OCI-LY7 (cell line): Measurements from ENCODE around the gene C9. TPM values are rescaled to one million over a fixed set of nuclear protein-coding genes. Genes with fewer than 3 reads are reported as not detected.

Experiments
- BruUV-seq: library from RNA; stranded (reverse); fragments of 400-500 nt; replicated peaks from 2 replicates; lab custom pipeline; 2021; lab: Mats Ljungman, UMichigan
- CTCF ChIA-PET: fragments of 300-600 bp; sonication (Branson Sonifier 250); formaldehyde crosslinking; loops from one replicate; lab custom pipeline; 2022; ENCODE audit warnings: antibody characterized with exemption; ENCODE audit not compliant: unreplicated experiment; lab: Charles Lee
- POLR2A ChIA-PET: fragments of 300-600 bp; sonication (Branson Sonifier 250); formaldehyde crosslinking; loops from one replicate; lab custom pipeline; 2022; ENCODE audit warnings: antibody characterized with exemption; lab: Charles Lee
- DNase-seq: peaks from one replicate; pipeline ENCODE4 v3.0.0-alpha.2; 2015; ENCODE audit warnings: low spot score
- H2AFZ ChIP-seq: fragments of 200-600 bp; sonication (generic), shearing (Covaris generic); 2 replicates; pipeline ENCODE4 v1.6.1; 2014; ENCODE audit warnings: mild to moderate bottlenecking, antibody characterized with exemption, low read length, moderate library complexity
- H3K27ac ChIP-seq: fragments of 200-600 bp; sonication (generic); 2 replicates; pipeline ENCODE4 v1.5.1; 2014; ENCODE audit warnings: mixed run types, low read depth, mild to moderate bottlenecking, moderate library complexity, low read length, inconsistent platforms; ENCODE audit not compliant: poor library complexity, severe bottlenecking
- H3K36me3 ChIP-seq: fragments of 200-600 bp; sonication (generic); 2 replicates; pipeline ENCODE4 v1.6.1; 2014; ENCODE audit warnings: mild to moderate bottlenecking, antibody characterized with exemption, low read length, moderate library complexity, mixed read lengths; ENCODE audit not compliant: insufficient read depth
- H3K4me1 ChIP-seq: fragments of 200-600 bp; sonication (generic); 2 replicates; pipeline ENCODE4 v1.5.1; 2014; ENCODE audit warnings: mild to moderate bottlenecking, low read length; ENCODE audit not compliant: insufficient read depth, poor library complexity, severe bottlenecking
- H3K4me2 ChIP-seq: fragments of 200-600 bp; sonication (generic); 2 replicates; pipeline ENCODE4 v1.6.1; 2014; ENCODE audit warnings: mild to moderate bottlenecking, low read length
- H3K4me3 ChIP-seq: fragments of 200-600 bp; sonication (generic); 2 replicates; pipeline ENCODE4 v1.5.1; 2014; ENCODE audit warnings: mild to moderate bottlenecking, low read depth, low read length; ENCODE audit not compliant: poor library complexity, severe bottlenecking
- H3K79me2 ChIP-seq: fragments of 200-600 bp; sonication (generic); 2 replicates; pipeline ENCODE4 v1.6.1; 2016; ENCODE audit warnings: low read depth, mild to moderate bottlenecking, low read length, moderate library complexity, mixed read lengths; ENCODE audit not compliant: insufficient read depth
- H3K9me2 ChIP-seq: fragments of 200-600 bp; sonication (generic); 2 replicates; pipeline ENCODE4 v1.6.1; 2016; ENCODE audit warnings: mild to moderate bottlenecking, low read length, mixed read lengths; ENCODE audit not compliant: insufficient read depth
- H3K9me3 ChIP-seq: fragments of 200-600 bp; sonication (generic); 2 replicates; pipeline ENCODE4 v1.6.1; 2014; ENCODE audit warnings: mild to moderate bottlenecking, mixed run types, low read length, mixed read lengths
- H4K20me1 ChIP-seq: fragments of 200-600 bp; sonication (generic); 2 replicates; pipeline ENCODE4 v1.6.1; 2014; ENCODE audit warnings: mild to moderate bottlenecking, antibody characterized with exemption, low read length, moderate library complexity, mixed read lengths; ENCODE audit not compliant: insufficient read depth
- CTCF ChIP-seq: fragments of 200-600 bp; sonication (generic); conservative IDR thresholded peaks from 2 replicates; pipeline ENCODE4 v1.5.1; 2014; ENCODE audit warnings: mild to moderate bottlenecking, antibody characterized with exemption, low read length, moderate library complexity, mixed read lengths
- EZH2phosphoT487 ChIP-seq: fragments of 200-600 bp; sonication (generic); IDR thresholded peaks from 2 replicates; pipeline ENCODE4 v1.6.1; 2018; ENCODE audit warnings: low read depth, borderline replicate concordance, mild to moderate bottlenecking, mixed run types, antibody characterized with exemption, low read length, moderate library complexity, mixed read lengths
- intact Hi-C: fragments of 100-400 bp; cut with micrococcal nuclease; formaldehyde crosslinking; loops from one replicate; pipeline ENCODE4 v1.10.0; 2022; ENCODE audit not compliant: unreplicated experiment
- total RNA-seq, 2 experiments: library from RNA; depleted of rRNA in 1 of 2; stranded (reverse); fragments of >200 nt in 1 of 2; shearing (Covaris generic) in 1 of 2; gene quantifications; 2 replicates each; pipeline ENCODE4 v1.2.3, GENCODE V29; 2014 to 2022

The C9 gene
- total RNA-seq, 2 experiments from 2014 or later, result not detected

DNA sequence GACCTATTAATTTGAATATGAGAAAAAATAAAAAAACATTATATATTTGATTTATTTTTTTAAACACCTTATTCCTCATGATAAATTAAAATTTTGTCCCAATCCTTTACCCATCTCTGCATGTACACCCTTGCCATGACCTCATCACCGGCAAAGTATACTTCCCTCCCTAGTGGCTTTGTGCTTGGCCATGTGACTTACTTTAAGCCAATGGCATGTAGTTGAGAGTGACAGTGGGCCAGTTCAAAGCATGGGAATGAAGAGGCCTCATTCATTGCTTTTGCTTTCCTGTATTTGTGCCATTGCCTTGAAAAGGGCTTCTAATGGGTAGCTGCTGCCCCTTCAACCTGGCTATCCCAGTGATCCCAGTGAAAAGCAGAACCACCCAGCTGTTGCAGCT is 31.2 kb downstream of the C9 start:
- intact Hi-C loops, result no loop called here
- Histone ChIP-seq H4K20me1 (no peaks in the 10 kb centered on the region), H3K9me3 (no peaks in the 10 kb centered on the region), H3K27ac (no peak overlapping the region), H3K79me2 (no peaks in the 10 kb centered on the region), H3K4me2 (no peak overlapping the region), H2AFZ (no peak overlapping the region), H3K4me3 (no peak overlapping the region), H3K4me1 (no peaks in the 10 kb centered on the region), H3K9me2 (no peaks in the 10 kb centered on the region), H3K36me3 (no peaks in the 10 kb centered on the region)
- no peak for TF ChIP-seq CTCF
- no peak for TF ChIP-seq EZH2phosphoT487
- DNase-seq, result no peak
- BruUV-seq, result no TSS peak
- CTCF ChIA-PET, result no interaction called here
- POLR2A ChIA-PET, result no interaction called here

DNA sequence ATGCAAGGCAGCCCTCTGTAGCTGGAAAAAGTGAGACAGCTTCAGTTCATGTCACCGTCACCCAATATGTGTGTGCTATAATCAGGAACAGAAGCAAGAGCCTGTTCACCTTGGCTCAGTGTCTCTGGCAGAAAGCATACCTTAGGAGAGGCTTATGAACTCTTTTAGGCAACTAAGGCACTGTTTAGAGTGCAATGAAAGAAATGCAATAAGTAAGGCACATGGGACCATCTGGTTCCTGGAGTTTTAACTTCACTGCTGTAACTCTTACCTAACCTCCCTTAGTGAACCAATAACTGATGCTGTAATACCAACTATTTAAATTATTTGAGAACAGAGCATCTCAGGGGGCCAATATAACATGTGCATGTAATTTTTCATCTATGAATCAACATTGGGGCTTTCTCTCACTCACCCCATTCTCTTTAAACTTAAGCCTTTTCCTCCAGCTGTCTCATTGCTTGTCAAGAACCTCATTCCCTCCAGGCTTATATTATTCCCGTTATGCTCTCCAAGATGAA is 32.4 kb downstream of the C9 start:
- no peaks in the 10 kb centered on the region for H3K36me3 ChIP-seq
- no peak for DNase-seq
- H3K9me2 ChIP-seq, result no peaks in the 10 kb centered on the region
- H3K27ac ChIP-seq, result no peak overlapping the region
- ChIA-PET POLR2A (no interaction called here), CTCF (no interaction called here)
- no TSS peak for BruUV-seq
- TF ChIP-seq EZH2phosphoT487, result no peak
- TF ChIP-seq CTCF, result no peak
- H3K4me1 ChIP-seq, result no peaks in the 10 kb centered on the region
- no peaks in the 10 kb centered on the region for H3K9me3 ChIP-seq
- no peaks in the 10 kb centered on the region for H3K79me2 ChIP-seq
- intact Hi-C loops, result no loop called here
- no peak overlapping the region for H3K4me3 ChIP-seq
- H2AFZ ChIP-seq, result no peak overlapping the region
- no peak overlapping the region for H3K4me2 ChIP-seq
- no peaks in the 10 kb centered on the region for H4K20me1 ChIP-seq

- ChIA-PET POLR2A (interaction anchor here (0.6 kb wide), 1 partner anchor 181 kb away, joined by 3 read pairs; no protein-coding TSS in a partner anchor), CTCF (no interaction called here)
- intact Hi-C loops, result no loop called here
Measured at GRCh38 chr5:39328731-39329130, 35.6 kb downstream of the C9 start.

More at GRCh38 chr5:39328731-39329130, 35.6 kb downstream of the C9 start:
- no peak for TF ChIP-seq CTCF
- no peak for TF ChIP-seq EZH2phosphoT487
- Histone ChIP-seq H3K27ac (no peak overlapping the region), H3K79me2 (no peaks in the 10 kb centered on the region), H3K9me2 (no peaks in the 10 kb centered on the region), H2AFZ (no peak overlapping the region), H3K4me1 (no peaks in the 10 kb centered on the region), H3K9me3 (no peaks in the 10 kb centered on the region), H3K4me2 (no peak overlapping the region), H4K20me1 (no peaks in the 10 kb centered on the region), H3K4me3 (no peak overlapping the region), H3K36me3 (no peaks in the 10 kb centered on the region)
- no TSS peak for BruUV-seq
- no peak for DNase-seq
